OCI-M1 (cell line): Measurements from ENCODE around the gene PPP1R1A.

Experiments used
- DNase-seq: peaks from one replicate; lab custom pipeline; 2025; lab: John Stamatoyannopoulos, UW

Gene PPP1R1A

GRCh38 chr12:54535474-54535873 lies 53.0 kb downstream of the PPP1R1A start:
- no peak for DNase-seq

GRCh38 chr12:54529581-54529980 lies 58.9 kb downstream of the PPP1R1A start:
- no peak for DNase-seq
